ENCODE measurements around the gene TDP2.

- TF ChIP-seq POLR2AphosphoS5 (IDR thresholded peaks at IDR 0.05; ENCODE audit: low read depth, low read length) (no peak), REST (IDR thresholded peaks at IDR 0.05; ENCODE audit: insufficient read depth in 1 of 2, low read depth in 2 of 2, low read length in 2 of 2) (no peak), TAF1 (IDR thresholded peaks at IDR 0.05; ENCODE audit: borderline replicate concordance, insufficient read depth, low read length) (no peak), SIN3A (IDR thresholded peaks at IDR 0.05; ENCODE audit: borderline replicate concordance, insufficient read depth, low read length) (no peak), FOXP2 (optimal IDR thresholded peaks at IDR 0.05; ENCODE audit: borderline replicate concordance, extremely low read depth, extremely low read length, insufficient read depth) (no peak)
Observed at GRCh38 chr6:24614648-24615047, 52.1 kb downstream of the TDP2 start.

Measured in PFSK-1 (cell line).